Peyer's patch (tissue), 4 donors: Measurements from ENCODE around the gene LHFPL2. TPM values are rescaled to one million over a fixed set of nuclear protein-coding genes. Genes with fewer than 3 reads are reported as not detected.

ENCODE experiments used
- DNase-seq, 3 donors: peaks; one replicate each; pipeline ENCODE4 v3.0.0-alpha.2; 2017 to 2019
- H3K27ac ChIP-seq, 4 donors: fragments of 200-600 bp; sonication (generic); one replicate each; pipeline ENCODE4 v1.5.1; 2016 to 2019
- H3K27me3 ChIP-seq, 2 donors: fragments of 200-600 bp; sonication (generic); one replicate each; pipeline ENCODE4 v1.5.1; 2019
- H3K36me3 ChIP-seq, 3 donors: fragments of 200-600 bp; sonication (generic); one replicate each; pipeline ENCODE4 v1.5.1; 2016 to 2019
- H3K4me1 ChIP-seq, 4 donors: fragments of 200-600 bp; sonication (generic); one replicate each; pipeline ENCODE4 v1.5.1; 2016 to 2019
- H3K4me3 ChIP-seq, 4 donors: fragments of 200-600 bp; sonication (generic); 1 replicate in 3 of 4; 2 replicates in 1 of 4; pipeline ENCODE4 v1.5.1; 2016 to 2019; ENCODE audit warnings: mild to moderate bottlenecking in 1 of 4
- H3K9me3 ChIP-seq, 4 donors: fragments of 200-600 bp; sonication (generic); one replicate each; pipeline ENCODE4 v1.5.1; 2016 to 2019; ENCODE audit warnings: mild to moderate bottlenecking in 1 of 4
- POLR2A ChIP-seq, 2 donors: fragments of 450-650 bp; IDR thresholded peaks; one replicate each; pipeline ENCODE4 v1.5.1; 2017; ENCODE audit warnings: antibody characterized with exemption in 2 of 2, mild to moderate bottlenecking in 2 of 2, moderate library complexity in 2 of 2
- total RNA-seq, 4 donors: library from RNA; depleted of rRNA; stranded (reverse); fragments of >200 nt; gene quantifications; one replicate each; pipeline ENCODE4 v1.1.0, GENCODE V29; 2016
- TF ChIP-seq, protein P1 (sequence below), 6 experiments: fragments of 450-650 bp in 4 of 6; fragments of 200-600 bp in 2 of 6; sonication (generic) in 1 of 6; IDR thresholded peaks; one replicate each; pipeline ENCODE4 v1.5.1; 2017 to 2019; ENCODE audit warnings: antibody characterized with exemption in 6 of 6, mild to moderate bottlenecking in 3 of 6, moderate library complexity in 1 of 6

Gene LHFPL2
- total RNA-seq, 4 donors from 2014 or later, result 22.3 to 63.4 (median 55.7) TPM

- TF ChIP-seq, protein P1, sequence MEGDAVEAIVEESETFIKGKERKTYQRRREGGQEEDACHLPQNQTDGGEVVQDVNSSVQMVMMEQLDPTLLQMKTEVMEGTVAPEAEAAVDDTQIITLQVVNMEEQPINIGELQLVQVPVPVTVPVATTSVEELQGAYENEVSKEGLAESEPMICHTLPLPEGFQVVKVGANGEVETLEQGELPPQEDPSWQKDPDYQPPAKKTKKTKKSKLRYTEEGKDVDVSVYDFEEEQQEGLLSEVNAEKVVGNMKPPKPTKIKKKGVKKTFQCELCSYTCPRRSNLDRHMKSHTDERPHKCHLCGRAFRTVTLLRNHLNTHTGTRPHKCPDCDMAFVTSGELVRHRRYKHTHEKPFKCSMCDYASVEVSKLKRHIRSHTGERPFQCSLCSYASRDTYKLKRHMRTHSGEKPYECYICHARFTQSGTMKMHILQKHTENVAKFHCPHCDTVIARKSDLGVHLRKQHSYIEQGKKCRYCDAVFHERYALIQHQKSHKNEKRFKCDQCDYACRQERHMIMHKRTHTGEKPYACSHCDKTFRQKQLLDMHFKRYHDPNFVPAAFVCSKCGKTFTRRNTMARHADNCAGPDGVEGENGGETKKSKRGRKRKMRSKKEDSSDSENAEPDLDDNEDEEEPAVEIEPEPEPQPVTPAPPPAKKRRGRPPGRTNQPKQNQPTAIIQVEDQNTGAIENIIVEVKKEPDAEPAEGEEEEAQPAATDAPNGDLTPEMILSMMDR (IDR thresholded peaks at IDR 0.05), result no peak
- TF ChIP-seq POLR2A (IDR thresholded peaks at IDR 0.05), result no peak
- Histone ChIP-seq H3K4me1 (peaks cover 0 to 9% (median 0%) of the 10 kb centered on the region in 4 donors), H3K27ac (no peak overlapping the region), H3K27me3 (no peaks in the 10 kb centered on the region), H3K36me3 (no peaks in the 10 kb centered on the region), H3K4me3 (no peak overlapping the region), H3K9me3 (no peaks in the 10 kb centered on the region)
- DNase-seq, result no peak
Observed at GRCh38 chr5:78653681-78654366, 5.3 kb upstream of the LHFPL2 start.

GRCh38 chr5:78653031-78653430 lies 4.5 kb upstream of the LHFPL2 start:
- no peak for TF ChIP-seq POLR2A (IDR thresholded peaks at IDR 0.05)
- TF ChIP-seq, protein P1 (IDR thresholded peaks at IDR 0.05), result no peak
- H3K27ac ChIP-seq, result no peak overlapping the region
- no peaks in the 10 kb centered on the region for H3K9me3 ChIP-seq
- H3K36me3 ChIP-seq, result no peaks in the 10 kb centered on the region
- DNase-seq, result no peak
- peaks cover 0 to 9% (median under 1%) of the 10 kb centered on the region in 4 donors for H3K4me1 ChIP-seq
- no peaks in the 10 kb centered on the region for H3K27me3 ChIP-seq
- no peak overlapping the region for H3K4me3 ChIP-seq

GRCh38 chr5:78651468-78651867 lies 2.9 kb upstream of the LHFPL2 start:
- no peak for TF ChIP-seq POLR2A (IDR thresholded peaks at IDR 0.05)
- TF ChIP-seq, protein P1 (IDR thresholded peaks at IDR 0.05), result no peak
- H3K36me3 ChIP-seq, result no peaks in the 10 kb centered on the region
- H3K4me1 ChIP-seq, result peaks cover 0 to 19% (median 3%) of the 10 kb centered on the region in 4 donors
- no peak for DNase-seq
- no peak overlapping the region for H3K27ac ChIP-seq
- H3K27me3 ChIP-seq, result no peaks in the 10 kb centered on the region
- no peaks in the 10 kb centered on the region for H3K9me3 ChIP-seq
- no peak overlapping the region for H3K4me3 ChIP-seq

- Histone ChIP-seq H3K27me3 (no peaks in the 10 kb centered on the region), H3K4me3 (no peak overlapping the region), H3K27ac (no peak overlapping the region), H3K9me3 (no peaks in the 10 kb centered on the region), H3K36me3 (no peaks in the 10 kb centered on the region), H3K4me1 (peaks cover 0 to 25% (median 3%) of the 10 kb centered on the region in 4 donors)
- no peak for DNase-seq
- no peak for TF ChIP-seq POLR2A (IDR thresholded peaks at IDR 0.05)
- TF ChIP-seq, protein P1 (IDR thresholded peaks at IDR 0.05), result no peak
Observed at GRCh38 chr5:78650531-78650930, 2.0 kb upstream of the LHFPL2 start.

DNA sequence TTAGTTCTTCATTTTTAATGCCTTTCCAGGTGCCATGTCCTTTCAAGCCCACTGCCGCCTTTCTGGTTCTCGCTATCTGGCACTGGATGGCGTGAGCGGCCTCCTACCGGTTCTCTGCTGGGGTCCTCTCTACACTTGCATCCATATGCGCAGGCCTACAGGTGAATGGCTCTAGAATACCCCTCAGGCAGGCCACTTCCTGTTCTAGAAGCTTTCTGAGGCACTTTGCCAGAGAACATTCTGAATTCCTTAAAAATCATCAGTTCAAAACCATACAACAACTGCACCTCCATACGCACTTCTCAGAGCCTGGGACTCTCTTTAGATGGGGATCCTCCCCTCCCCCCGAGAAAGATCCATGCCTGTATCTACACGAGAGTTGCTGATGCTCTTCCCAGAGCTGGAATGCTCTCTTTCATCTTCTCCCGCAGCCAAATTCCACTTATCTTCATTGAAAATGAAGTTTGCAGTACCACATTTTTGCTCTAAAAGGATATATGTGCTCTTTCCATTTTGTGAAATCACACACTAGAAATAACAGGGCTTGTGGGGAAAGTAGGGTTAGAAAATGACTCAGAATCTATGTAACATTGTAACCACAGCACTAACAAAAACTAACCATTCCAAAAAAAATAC lies 1.4 kb upstream of the LHFPL2 start:
- Histone ChIP-seq H3K4me1 (peaks cover 0 to 25% (median 3%) of the 10 kb centered on the region in 4 donors), H3K9me3 (no peaks in the 10 kb centered on the region), H3K27me3 (no peaks in the 10 kb centered on the region), H3K27ac (peak overlapping the region in 1 of 4 donors; percentile 94), H3K36me3 (no peaks in the 10 kb centered on the region), H3K4me3 (no peak overlapping the region)
- DNase-seq, result no peak
- TF ChIP-seq, protein P1 (IDR thresholded peaks at IDR 0.05), result no peak
- no peak for TF ChIP-seq POLR2A (IDR thresholded peaks at IDR 0.05)
